ENCODE measurements around the gene TFEB. TPM values are rescaled to one million over a fixed set of nuclear protein-coding genes. Genes with fewer than 3 reads are reported as not detected.
A peak's percentile ranks its signal among the peaks of the same experiment; 100 is the strongest.

Gene TFEB
- total RNA-seq, 1 donor from 2014 or later = 40.3 TPM

GRCh38 chr6:41733707-41734665, 1.4 kb downstream of the TFEB start:
- DNase-seq = peak; percentile 88
- peak overlapping the region; percentile 93 for H3K27ac ChIP-seq
- TF ChIP-seq CTCF (IDR thresholded peaks at IDR 0.05) = no peak

GRCh38 chr6:41733360-41733706, 2.1 kb downstream of the TFEB start:
- no peaks in the 10 kb centered on the region for H3K27me3 ChIP-seq
- intact Hi-C loops (cut with DNase I) = no loop called here
- no peak for DNase-seq

More at GRCh38 chr6:41733707-41734665, 1.4 kb downstream of the TFEB start:
- Histone ChIP-seq H3K27me3 (no peaks in the 10 kb centered on the region), H3K9me3 (no peaks in the 10 kb centered on the region), H3K4me1 (peaks cover 36% of the 10 kb centered on the region), H3K36me3 (no peaks in the 10 kb centered on the region), H3K4me3 (peak overlapping the region; percentile 87)
- intact Hi-C loops (cut with DNase I) = no loop called here
- peak; percentile 73 for ATAC-seq

GRCh38 chr6:41732591-41733359, 2.6 kb downstream of the TFEB start:
- TF ChIP-seq CTCF (IDR thresholded peaks at IDR 0.05) = no peak
- H3K4me1 ChIP-seq = peaks cover 48% of the 10 kb centered on the region
- intact Hi-C loops (cut with DNase I) = no loop called here
- H3K9me3 ChIP-seq = no peaks in the 10 kb centered on the region
- peak overlapping the region; percentile 87 for H3K4me3 ChIP-seq
- H3K36me3 ChIP-seq = no peaks in the 10 kb centered on the region
- no peak for ATAC-seq
- H3K27me3 ChIP-seq = no peaks in the 10 kb centered on the region
- DNase-seq = no peak
- H3K27ac ChIP-seq = peak overlapping the region; percentile 93

More at GRCh38 chr6:41733360-41733706, 2.1 kb downstream of the TFEB start:
- no peak for TF ChIP-seq CTCF (IDR thresholded peaks at IDR 0.05)
- no peaks in the 10 kb centered on the region for H3K36me3 ChIP-seq
- peak overlapping the region; percentile 93 for H3K27ac ChIP-seq
- no peak for ATAC-seq
- H3K4me1 ChIP-seq = peaks cover 43% of the 10 kb centered on the region
- H3K9me3 ChIP-seq = no peaks in the 10 kb centered on the region
- peak overlapping the region; percentile 87 for H3K4me3 ChIP-seq

GRCh38 chr6:41732149-41732548, 3.3 kb downstream of the TFEB start:
- Histone ChIP-seq H3K27me3 (no peaks in the 10 kb centered on the region), H3K9me3 (no peaks in the 10 kb centered on the region), H3K36me3 (no peaks in the 10 kb centered on the region), H3K4me1 (peaks cover 48% of the 10 kb centered on the region), H3K4me3 (no peak overlapping the region), H3K27ac (no peak overlapping the region)
- DNase-seq (no peak), ATAC-seq (no peak)
- intact Hi-C loops (cut with DNase I) = no loop called here
- TF ChIP-seq CTCF (IDR thresholded peaks at IDR 0.05) = no peak

GRCh38 chr6:41731561-41732086, 3.8 kb downstream of the TFEB start:
- H3K27ac ChIP-seq = no peak overlapping the region

More at GRCh38 chr6:41731561-41732086, 3.8 kb downstream of the TFEB start:
- H3K9me3 ChIP-seq = no peaks in the 10 kb centered on the region
- intact Hi-C loops (cut with DNase I) = no loop called here
- peaks cover 48% of the 10 kb centered on the region for H3K4me1 ChIP-seq
- no peak for ATAC-seq
- H3K36me3 ChIP-seq = no peaks in the 10 kb centered on the region
- no peak overlapping the region for H3K4me3 ChIP-seq
- TF ChIP-seq CTCF (IDR thresholded peaks at IDR 0.05) = no peak
- no peaks in the 10 kb centered on the region for H3K27me3 ChIP-seq
- DNase-seq = no peak
